GM21786 (cell line): ENCODE measurements around the gene KCNT2.
A peak's percentile ranks its signal among the peaks of the same experiment; 100 is the strongest.

ENCODE experiments used
- ATAC-seq: cut with Tn5 transposase; IDR thresholded peaks from one replicate; pipeline ENCODE4 v1.9.1; 2021; ENCODE audit not compliant: unreplicated experiment

Gene KCNT2

GRCh38 chr1:196401452-196401833, 206.8 kb downstream of the KCNT2 start:
- no peak for ATAC-seq

GRCh38 chr1:196400478-196401451, 207.5 kb downstream of the KCNT2 start:
- ATAC-seq = no peak

GRCh38 chr1:196399713-196400112, 208.5 kb downstream of the KCNT2 start:
- ATAC-seq = no peak

- ATAC-seq = no peak
These were observed 214.5 kb downstream of the KCNT2 start for GRCh38 chr1:196393742-196394141.

- ATAC-seq = no peak
These were observed 215.0 kb downstream of the KCNT2 start for GRCh38 chr1:196393282-196393681.

GRCh38 chr1:196387766-196388165, 220.5 kb downstream of the KCNT2 start:
- ATAC-seq = no peak

GRCh38 chr1:196385109-196385508, 223.1 kb downstream of the KCNT2 start:
- ATAC-seq = no peak

GRCh38 chr1:196382383-196382782, 225.9 kb downstream of the KCNT2 start:
- ATAC-seq = no peak

GRCh38 chr1:196381544-196381943, 226.7 kb downstream of the KCNT2 start:
- ATAC-seq = no peak

- no peak for ATAC-seq
These were observed 227.9 kb downstream of the KCNT2 start for GRCh38 chr1:196380316-196380715.

- ATAC-seq = no peak
These were observed 230.4 kb downstream of the KCNT2 start for GRCh38 chr1:196377811-196378210.

GRCh38 chr1:196376630-196377328, 231.5 kb downstream of the KCNT2 start:
- no peak for ATAC-seq

GRCh38 chr1:196373798-196374197, 234.4 kb downstream of the KCNT2 start:
- ATAC-seq = no peak

- ATAC-seq = peak; percentile 89
These were observed 235.2 kb downstream of the KCNT2 start for GRCh38 chr1:196372896-196373536.

GRCh38 chr1:196367838-196368237, 240.4 kb downstream of the KCNT2 start:
- ATAC-seq = no peak

GRCh38 chr1:196366817-196367495, 241.3 kb downstream of the KCNT2 start:
- ATAC-seq = no peak

GRCh38 chr1:196361112-196361714, 247.0 kb downstream of the KCNT2 start:
- ATAC-seq = no peak

- no peak for ATAC-seq
These were observed 250.3 kb downstream of the KCNT2 start for GRCh38 chr1:196357913-196358312.

- no peak for ATAC-seq
These were observed 252.9 kb downstream of the KCNT2 start for GRCh38 chr1:196355206-196355786.

- no peak for ATAC-seq
These were observed 263.8 kb downstream of the KCNT2 start for GRCh38 chr1:196344453-196344852.
